GM23338 (cell line): Measurements from ENCODE around the gene MYRFL. TPM values are rescaled to one million over a fixed set of nuclear protein-coding genes. Genes with fewer than 3 reads are reported as not detected.

Experiments
- ATAC-seq: fragments of 200-7000 bp; cut with Tn5 transposase; 3 replicates; pipeline ENCODE4 v1.9.1; 2020
- DNase-seq: peaks from one replicate; pipeline ENCODE4 v3.0.0-alpha.2; 2015; ENCODE audit warnings: low spot score
- H2AFZ ChIP-seq: fragments of 200-600 bp; sonication (generic); 2 replicates; pipeline ENCODE4 v1.8.0; 2016; ENCODE audit warnings: antibody characterized with exemption, mild to moderate bottlenecking, moderate library complexity
- H3F3A ChIP-seq: fragments of 200-600 bp; sonication (generic); replicated peaks from 2 replicates; pipeline ENCODE4 v1.8.0; 2017; ENCODE audit warnings: antibody characterized with exemption, mixed run types, low read depth
- H3K27ac ChIP-seq: fragments of 200-600 bp; sonication (generic); 2 replicates; pipeline ENCODE4 v1.6.1; 2016; ENCODE audit warnings: low read depth
- H3K27me3 ChIP-seq: fragments of 200-600 bp; sonication (generic); 2 replicates; pipeline ENCODE4 v1.8.0; 2016; ENCODE audit warnings: mild to moderate bottlenecking, mixed run types, moderate library complexity; ENCODE audit not compliant: insufficient read depth
- H3K36me3 ChIP-seq: fragments of 200-600 bp; sonication (generic); 2 replicates; pipeline ENCODE4 v1.8.0; 2016; ENCODE audit warnings: mild to moderate bottlenecking; ENCODE audit not compliant: insufficient read depth
- H3K4me1 ChIP-seq: fragments of 200-600 bp; sonication (generic); 2 replicates; pipeline ENCODE4 v1.8.0; 2016; ENCODE audit warnings: mild to moderate bottlenecking, moderate library complexity; ENCODE audit not compliant: insufficient read depth
- H3K4me2 ChIP-seq: fragments of 200-600 bp; sonication (generic); 2 replicates; pipeline ENCODE4 v1.7.1; 2017; ENCODE audit warnings: mixed run types
- H3K4me3 ChIP-seq: fragments of 200-600 bp; sonication (generic); 2 replicates; pipeline ENCODE4 v1.6.1; 2016; ENCODE audit warnings: mixed run types
- H3K79me2 ChIP-seq: fragments of 200-600 bp; sonication (generic); replicated peaks from 2 replicates; pipeline ENCODE4 v1.8.0; 2017; ENCODE audit warnings: mild to moderate bottlenecking; ENCODE audit not compliant: insufficient read depth
- H3K9me2 ChIP-seq: fragments of 200-600 bp; sonication (generic); 2 replicates; pipeline ENCODE4 v1.8.0; 2017; ENCODE audit not compliant: insufficient read depth
- H4K20me1 ChIP-seq: fragments of 200-600 bp; sonication (generic); replicated peaks from 2 replicates; pipeline ENCODE4 v1.8.0; 2017; ENCODE audit warnings: mild to moderate bottlenecking; ENCODE audit not compliant: insufficient read depth
- H3K27ac Mint-ChIP-seq: 2 replicates; pipeline ENCODE4 v1.8.0; 2020; ENCODE audit warnings: inconsistent platforms, mild to moderate bottlenecking, moderate library complexity, mixed read lengths
- H3K27me3 Mint-ChIP-seq: 3 replicates; pipeline ENCODE4 v1.8.0; 2022; ENCODE audit warnings: low read depth, mild to moderate bottlenecking, moderate library complexity, mixed read lengths, inconsistent platforms; ENCODE audit not compliant: insufficient read depth, poor library complexity
- H3K36me3 Mint-ChIP-seq: 3 replicates; pipeline ENCODE4 v1.8.0; 2021; ENCODE audit warnings: low read depth, mild to moderate bottlenecking, inconsistent platforms, moderate library complexity, mixed read lengths
- H3K4me1 Mint-ChIP-seq: 3 replicates; pipeline ENCODE4 v1.8.0; 2020; ENCODE audit warnings: mild to moderate bottlenecking, inconsistent platforms, mixed read lengths
- H3K4me3 Mint-ChIP-seq: 3 replicates; pipeline ENCODE4 v1.8.0; 2021; ENCODE audit warnings: moderate library complexity, mild to moderate bottlenecking, inconsistent platforms, mixed read lengths
- H3K9me3 Mint-ChIP-seq: 3 replicates; pipeline ENCODE4 v1.8.0; 2020; ENCODE audit warnings: moderate library complexity, mild to moderate bottlenecking, inconsistent platforms, mixed read lengths
- CTCF ChIP-seq, 2 experiments: fragments of 200-600 bp in 1 of 2; sonication (generic) in 1 of 2; conservative IDR thresholded peaks; 2 replicates each; pipeline versions ENCODE4 v1.5.1 to v1.6.1; 2016 to 2017; ENCODE audit warnings: antibody characterized with exemption in 2 of 2, low read depth in 2 of 2, mild to moderate bottlenecking in 2 of 2, moderate library complexity in 1 of 2
- EZH2 ChIP-seq: fragments of 200-600 bp; sonication (generic); IDR thresholded peaks from one replicate; pipeline ENCODE4 v1.8.0; 2017; ENCODE audit warnings: antibody characterized with exemption, mild to moderate bottlenecking, low read depth; ENCODE audit not compliant: unreplicated experiment
- EZH2phosphoT487 ChIP-seq: fragments of 200-600 bp; sonication (generic); IDR thresholded peaks from one replicate; pipeline ENCODE4 v1.8.1; 2018; ENCODE audit warnings: antibody characterized with exemption; ENCODE audit not compliant: unreplicated experiment
- JUNB ChIP-seq: IDR thresholded peaks from one replicate; pipeline ENCODE4 v1.6.1; 2016; ENCODE audit warnings: antibody characterized with exemption; ENCODE audit not compliant: unreplicated experiment
- NANOG ChIP-seq: IDR thresholded peaks from 2 replicates; pipeline ENCODE4 v1.6.1; 2016; ENCODE audit warnings: antibody characterized with exemption, borderline replicate concordance
- REST ChIP-seq: IDR thresholded peaks from one replicate; pipeline ENCODE4 v1.6.1; 2018; ENCODE audit warnings: antibody characterized with exemption; ENCODE audit not compliant: unreplicated experiment
- STAT1 ChIP-seq: IDR thresholded peaks from one replicate; pipeline ENCODE4 v1.6.1; 2016; ENCODE audit warnings: antibody characterized with exemption; ENCODE audit not compliant: unreplicated experiment
- ZNF331 ChIP-seq: fragments of 250-450 bp; sonication (Bioruptor Pico); IDR thresholded peaks from 2 replicates; pipeline ENCODE4 v1.5.0; 2020; ENCODE audit warnings: low read depth, mild to moderate bottlenecking, moderate library complexity
- polyA plus RNA-seq: library from polyadenylated mRNA; unstranded; fragments of >200 nt; fragmentation: Nextera tagmentation; extraction: Ambion mirVana; gene quantifications from 2 replicates; pipeline ENCODE4 v1.2.1, GENCODE V29; 2016
- total RNA-seq: library from RNA; depleted of rRNA; stranded (reverse); fragments of >200 nt; shearing (Covaris generic); gene quantifications from 2 replicates; pipeline ENCODE4 v1.2.3, GENCODE V29; 2014

Gene MYRFL
- total and polyA plus RNA-seq, 2 experiments from 2014 or later: 2.3 to 2.8 TPM

- no peak for TF ChIP-seq REST
Observed at GRCh38 chr12:69986114-69986513, 161.1 kb downstream of the MYRFL start (continued).

GRCh38 chr12:69987579-69988091, 162.6 kb downstream of the MYRFL start:
- no peak overlapping the region for H3K27ac Mint-ChIP-seq
- Histone ChIP-seq H3K4me3 (no peak overlapping the region), H2AFZ (peak overlapping the region; percentile 53; the same call in 1 of the 2 replicates), H3K9me2 (peaks cover 10% of the 10 kb centered on the region), H3K27ac (no peak overlapping the region), H3F3A (no peaks in the 10 kb centered on the region), H3K4me2 (no peak overlapping the region), H3K27me3 (no peaks in the 10 kb centered on the region), H4K20me1 (no peaks in the 10 kb centered on the region), H3K4me1 (no peaks in the 10 kb centered on the region), H3K36me3 (no peaks in the 10 kb centered on the region), H3K79me2 (no peaks in the 10 kb centered on the region)
- DNase-seq (no peak), ATAC-seq (no peak)
- no peaks in the 10 kb centered on the region for H3K36me3 Mint-ChIP-seq
- H3K4me1 Mint-ChIP-seq: no peaks in the 10 kb centered on the region
- H3K9me3 Mint-ChIP-seq: no peaks in the 10 kb centered on the region
- TF ChIP-seq NANOG (no peak), JUNB (no peak), CTCF (conservative IDR thresholded peaks at IDR 0.05; ENCODE audit: low read depth in 2 of 2) (no peak)
- no peak overlapping the region for H3K4me3 Mint-ChIP-seq
- H3K27me3 Mint-ChIP-seq: peaks cover 2% of the 10 kb centered on the region

- Mint-ChIP-seq H3K27ac (no peak overlapping the region), H3K27me3 (peaks cover 2% of the 10 kb centered on the region), H3K36me3 (no peaks in the 10 kb centered on the region), H3K4me1 (no peaks in the 10 kb centered on the region), H3K4me3 (no peak overlapping the region), H3K9me3 (no peaks in the 10 kb centered on the region; the same call in 2 of the 3 replicates)
- no peaks in the 10 kb centered on the region for H3K4me1 ChIP-seq
- peak overlapping the region; percentile 87 for H2AFZ ChIP-seq
- H3K9me2 ChIP-seq: peaks cover 10% of the 10 kb centered on the region
- H3K4me3 ChIP-seq: no peak overlapping the region
- DNase-seq (no peak), ATAC-seq (no peak)
- no peak overlapping the region for H3K27ac ChIP-seq
- no peaks in the 10 kb centered on the region for H4K20me1 ChIP-seq
- no peak overlapping the region for H3K4me2 ChIP-seq
- TF ChIP-seq NANOG (no peak), CTCF (conservative IDR thresholded peaks at IDR 0.05; ENCODE audit: low read depth in 2 of 2) (no peak), ZNF331 (CRISPR knock-in tag) (no peak), EZH2 (no peak), STAT1 (no peak), JUNB (no peak), EZH2phosphoT487 (no peak)
- no peaks in the 10 kb centered on the region for H3K79me2 ChIP-seq
- H3F3A ChIP-seq: no peaks in the 10 kb centered on the region
- H3K36me3 ChIP-seq: no peaks in the 10 kb centered on the region
- no peaks in the 10 kb centered on the region for H3K27me3 ChIP-seq
Observed at GRCh38 chr12:69988481-69989321, 163.7 kb downstream of the MYRFL start.
